Measurements from ENCODE around the gene PALLD.
A peak's percentile ranks its signal among the peaks of the same experiment; 100 is the strongest.

PALLD gene

GRCh38 chr4:168844353-168845049 is 347.6 kb downstream of the PALLD start:
- H3K4me1 Mint-ChIP-seq = peaks cover 7 to 25% of the 10 kb centered on the region in 2 donors
- peaks cover 6 to 11% of the 10 kb centered on the region in 2 donors for H3K36me3 Mint-ChIP-seq
- no peak for DNase-seq
- H3K27me3 Mint-ChIP-seq = peaks cover 0 to 14% of the 10 kb centered on the region in 2 donors
- ATAC-seq (replicated peaks) = no peak
- no peak overlapping the region for H3K4me3 Mint-ChIP-seq
- H3K9me3 Mint-ChIP-seq = no peaks in the 10 kb centered on the region
- no peak overlapping the region for H3K27ac Mint-ChIP-seq

GRCh38 chr4:168845897-168846296 is 349.0 kb downstream of the PALLD start:
- DNase-seq (no peak), ATAC-seq (replicated peaks) (peak in 1 of 2 donors; percentile 29)
- peaks cover 0 to 14% of the 10 kb centered on the region in 2 donors for H3K27me3 Mint-ChIP-seq
- H3K4me3 Mint-ChIP-seq = no peak overlapping the region
- H3K9me3 Mint-ChIP-seq = no peaks in the 10 kb centered on the region
- H3K27ac Mint-ChIP-seq = no peak overlapping the region
- peaks cover 5 to 22% of the 10 kb centered on the region in 2 donors for H3K4me1 Mint-ChIP-seq
- H3K36me3 Mint-ChIP-seq = peaks cover 6 to 11% of the 10 kb centered on the region in 2 donors

DNA sequence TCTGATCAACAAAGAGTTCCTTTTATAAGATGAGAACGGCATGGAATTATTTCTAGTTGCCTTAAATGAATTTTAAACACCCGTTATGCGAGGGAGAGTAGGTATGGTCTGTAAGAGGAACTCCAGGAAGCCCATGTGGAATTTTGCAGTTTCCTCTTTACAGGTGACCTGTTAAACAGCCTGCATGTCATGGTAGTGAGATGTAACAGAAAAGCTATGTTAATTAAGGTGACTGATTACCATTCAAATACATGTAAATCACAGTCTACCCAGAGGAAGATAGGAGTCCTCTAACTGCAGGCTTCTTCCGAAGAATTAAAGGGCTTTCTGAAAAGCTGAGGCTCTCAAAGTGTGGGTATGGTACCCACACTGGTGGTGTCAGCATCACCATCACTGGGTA is 349.6 kb downstream of the PALLD start:
- H3K4me1 Mint-ChIP-seq = peaks cover 5 to 22% of the 10 kb centered on the region in 2 donors

DNA sequence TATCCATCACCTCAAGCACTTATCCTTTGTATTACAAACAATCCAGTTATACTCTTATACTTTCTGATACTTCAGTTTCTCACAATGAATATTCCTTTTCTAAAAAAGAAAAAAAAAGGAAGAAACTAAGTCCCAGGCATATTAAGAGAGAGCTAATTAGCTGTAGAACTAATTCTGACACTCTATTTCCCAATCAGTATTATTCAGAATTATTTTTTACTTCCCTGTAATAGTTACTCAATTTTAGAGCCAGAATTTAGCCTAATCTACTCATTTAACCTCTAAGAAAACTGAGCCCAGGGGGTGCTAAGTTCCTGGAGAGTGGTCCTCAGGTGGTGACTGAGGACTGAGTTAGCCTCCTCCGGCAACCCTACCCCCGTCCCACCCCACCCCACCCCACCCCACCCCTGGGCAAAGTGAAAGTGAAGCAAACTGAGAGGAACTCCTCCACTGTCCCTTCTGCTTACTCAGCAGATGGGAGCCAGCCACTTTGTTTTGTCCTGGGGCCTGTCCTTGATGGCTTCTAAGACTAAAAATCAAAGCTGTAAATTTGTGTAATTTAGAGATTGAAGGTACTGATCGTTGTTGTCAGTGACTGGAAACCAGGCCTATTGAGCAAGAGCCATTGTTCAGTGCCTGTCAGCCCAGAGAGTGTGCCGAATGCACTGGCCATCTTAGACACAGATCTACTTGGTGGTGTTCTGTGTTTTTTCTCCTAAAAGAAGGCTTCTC is 351.1 kb downstream of the PALLD start:
- ATAC-seq (replicated peaks) (peak in 1 of 2 donors; percentile 36), DNase-seq (no peak)
- Mint-ChIP-seq H3K27me3 (peaks cover 0 to 14% of the 10 kb centered on the region in 2 donors), H3K4me1 (peaks cover 5 to 33% of the 10 kb centered on the region in 2 donors), H3K27ac (no peak overlapping the region), H3K36me3 (peaks cover 6 to 13% of the 10 kb centered on the region in 2 donors), H3K4me3 (peak overlapping the region in 1 of 2 donors; percentile 43), H3K9me3 (no peaks in the 10 kb centered on the region)

More for the DNA sequence above, 349.6 kb downstream of the PALLD start:
- H3K36me3 Mint-ChIP-seq = peaks cover 6 to 13% of the 10 kb centered on the region in 2 donors
- no peaks in the 10 kb centered on the region for H3K9me3 Mint-ChIP-seq
- peaks cover 0 to 14% of the 10 kb centered on the region in 2 donors for H3K27me3 Mint-ChIP-seq
- H3K27ac Mint-ChIP-seq = no peak overlapping the region
- ATAC-seq (replicated peaks) (no peak), DNase-seq (no peak)
- no peak overlapping the region for H3K4me3 Mint-ChIP-seq

GRCh38 chr4:168849030-168849675 is 352.3 kb downstream of the PALLD start:
- DNase-seq (no peak), ATAC-seq (replicated peaks) (no peak)
- peaks cover 6 to 18% of the 10 kb centered on the region in 2 donors for H3K36me3 Mint-ChIP-seq
- peak overlapping the region in 1 of 2 donors; percentile 66 for H3K4me3 Mint-ChIP-seq
- peaks cover 14 to 45% of the 10 kb centered on the region in 2 donors for H3K4me1 Mint-ChIP-seq
- H3K27ac Mint-ChIP-seq = no peak overlapping the region
- peaks cover 0 to 9% of the 10 kb centered on the region in 2 donors for H3K27me3 Mint-ChIP-seq
- peaks cover 0 to 2% of the 10 kb centered on the region in 2 donors for H3K9me3 Mint-ChIP-seq

GRCh38 chr4:168849997-168850396 is 353.1 kb downstream of the PALLD start:
- no peak overlapping the region for H3K27ac Mint-ChIP-seq
- H3K36me3 Mint-ChIP-seq = peaks cover 6 to 16% of the 10 kb centered on the region in 2 donors
- H3K27me3 Mint-ChIP-seq = peaks cover 0 to 5% of the 10 kb centered on the region in 2 donors
- ATAC-seq (replicated peaks) (no peak), DNase-seq (no peak)
- peaks cover 15 to 49% of the 10 kb centered on the region in 2 donors for H3K4me1 Mint-ChIP-seq
- H3K9me3 Mint-ChIP-seq = peaks cover 0 to 2% of the 10 kb centered on the region in 2 donors
- H3K4me3 Mint-ChIP-seq = no peak overlapping the region

DNA sequence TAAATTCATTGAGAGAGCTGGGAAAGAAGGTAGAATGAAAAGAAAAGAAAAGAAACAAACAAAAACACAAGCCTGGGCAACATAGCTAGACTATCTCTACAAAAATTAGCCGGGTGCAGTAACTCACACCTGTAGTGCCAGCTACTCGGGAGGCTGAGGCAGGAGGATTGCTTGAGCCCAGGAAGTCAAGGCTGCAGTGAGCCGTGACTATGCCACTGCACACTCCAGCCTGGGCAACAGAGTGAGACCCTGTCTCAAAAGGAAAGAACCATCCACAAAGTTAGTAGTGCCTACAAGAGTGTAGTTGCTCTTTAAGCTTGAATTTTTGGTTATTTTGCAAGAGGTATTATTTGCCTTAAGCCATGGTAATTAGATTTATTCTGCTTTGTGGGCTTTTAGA is 355.5 kb downstream of the PALLD start:
- Mint-ChIP-seq H3K27ac (no peak overlapping the region), H3K36me3 (peaks cover 13 to 25% of the 10 kb centered on the region in 2 donors), H3K27me3 (peaks cover 0 to 5% of the 10 kb centered on the region in 2 donors), H3K4me3 (no peak overlapping the region), H3K4me1 (peaks cover 15 to 49% of the 10 kb centered on the region in 2 donors), H3K9me3 (peaks cover 0 to 5% of the 10 kb centered on the region in 2 donors)
- DNase-seq (no peak), ATAC-seq (replicated peaks) (no peak)

- no peak for DNase-seq
- ATAC-seq (replicated peaks) = peak; percentile 67 to 74
- H3K4me3 Mint-ChIP-seq = peak overlapping the region; percentile 45 to 50
- peaks cover 15 to 49% of the 10 kb centered on the region in 2 donors for H3K4me1 Mint-ChIP-seq
- H3K9me3 Mint-ChIP-seq = peaks cover 0 to 5% of the 10 kb centered on the region in 2 donors
- peaks cover 13 to 25% of the 10 kb centered on the region in 2 donors for H3K36me3 Mint-ChIP-seq
- peak overlapping the region; percentile 63 for H3K27ac Mint-ChIP-seq
- peaks cover 0 to 5% of the 10 kb centered on the region in 2 donors for H3K27me3 Mint-ChIP-seq
Observed at GRCh38 chr4:168852933-168853713, 356.3 kb downstream of the PALLD start.

DNA sequence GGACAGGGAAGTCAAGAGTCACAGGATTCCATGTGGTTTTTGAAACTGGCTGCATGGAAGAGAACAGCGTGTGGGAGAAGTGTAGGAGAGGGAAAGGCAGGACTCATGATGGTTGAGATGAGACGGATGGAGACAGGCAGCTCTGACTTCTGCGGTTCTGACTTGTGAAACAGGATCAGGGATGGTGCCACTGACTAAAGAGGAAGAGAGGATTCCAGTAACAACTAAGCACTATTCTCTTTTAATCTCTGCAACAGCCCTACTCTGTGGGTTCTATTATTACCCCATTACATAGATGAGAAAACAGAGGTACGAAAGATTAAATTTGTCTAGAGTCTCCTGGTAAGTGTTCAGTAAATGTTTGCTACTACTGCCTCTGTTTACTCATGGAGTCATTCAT is 356.9 kb downstream of the PALLD start:
- Mint-ChIP-seq H3K4me3 (peak overlapping the region; percentile 45 to 50), H3K9me3 (peaks cover 0 to 5% of the 10 kb centered on the region in 2 donors), H3K36me3 (peaks cover 13 to 25% of the 10 kb centered on the region in 2 donors), H3K27ac (peak overlapping the region; percentile 63), H3K4me1 (peaks cover 13 to 42% of the 10 kb centered on the region in 2 donors), H3K27me3 (peaks cover 0 to 5% of the 10 kb centered on the region in 2 donors)
- ATAC-seq (replicated peaks) (peak; percentile 80 to 83), DNase-seq (no peak)

DNA sequence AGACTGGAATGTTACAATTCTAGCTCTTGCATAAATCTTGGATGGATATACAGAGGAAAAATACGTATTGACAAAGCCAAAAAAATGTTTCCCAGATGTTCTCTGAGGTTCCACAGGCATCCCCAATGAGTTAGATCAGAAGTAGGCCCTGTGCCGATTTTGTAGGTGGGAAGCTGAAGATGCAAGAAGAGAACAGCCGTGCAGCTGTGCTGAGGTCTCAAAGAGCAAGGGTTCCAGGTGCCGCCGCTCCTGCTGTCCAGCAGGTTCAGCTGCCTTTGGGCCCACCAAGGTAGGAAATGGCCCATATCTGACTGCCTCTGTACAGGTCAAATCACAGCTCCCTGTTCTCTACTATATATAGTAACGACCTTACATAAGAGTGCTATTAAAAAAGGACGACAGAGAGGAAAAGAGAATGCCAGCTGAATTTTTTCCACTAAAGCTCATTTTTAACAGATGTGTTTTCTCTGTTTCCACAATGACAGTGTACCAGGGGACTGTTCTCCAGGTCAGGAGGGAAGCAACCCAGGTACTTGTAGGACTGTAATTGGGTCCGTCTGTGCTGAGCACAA is 357.6 kb downstream of the PALLD start:
- DNase-seq (no peak), ATAC-seq (replicated peaks) (no peak)
- peaks cover 10 to 35% of the 10 kb centered on the region in 2 donors for H3K4me1 Mint-ChIP-seq
- H3K27me3 Mint-ChIP-seq = no peaks in the 10 kb centered on the region
- peaks cover 13 to 26% of the 10 kb centered on the region in 2 donors for H3K36me3 Mint-ChIP-seq
- H3K27ac Mint-ChIP-seq = no peak overlapping the region
- H3K4me3 Mint-ChIP-seq = no peak overlapping the region
- peaks cover 0 to 5% of the 10 kb centered on the region in 2 donors for H3K9me3 Mint-ChIP-seq

GRCh38 chr4:168856312-168856711 is 359.5 kb downstream of the PALLD start:
- Mint-ChIP-seq H3K4me3 (no peak overlapping the region), H3K4me1 (peaks cover 16 to 36% of the 10 kb centered on the region in 2 donors), H3K27me3 (peaks cover 0 to 3% of the 10 kb centered on the region in 2 donors), H3K36me3 (peaks cover 17 to 30% of the 10 kb centered on the region in 2 donors), H3K27ac (no peak overlapping the region), H3K9me3 (peaks cover 0 to 5% of the 10 kb centered on the region in 2 donors)
- ATAC-seq (replicated peaks) (no peak), DNase-seq (no peak)

- no peak for ATAC-seq (replicated peaks)
- H3K4me3 Mint-ChIP-seq = no peak overlapping the region
- no peak overlapping the region for H3K27ac Mint-ChIP-seq
- H3K9me3 Mint-ChIP-seq = peaks cover 0 to 5% of the 10 kb centered on the region in 2 donors
- peaks cover 16 to 33% of the 10 kb centered on the region in 2 donors for H3K4me1 Mint-ChIP-seq
- H3K27me3 Mint-ChIP-seq = peaks cover 0 to 3% of the 10 kb centered on the region in 2 donors
- DNase-seq = no peak
- peaks cover 17 to 30% of the 10 kb centered on the region in 2 donors for H3K36me3 Mint-ChIP-seq
Observed at GRCh38 chr4:168857009-168857408, 360.2 kb downstream of the PALLD start.
